HG02852 (cell line): ENCODE data around the gene TMEM39A.

Source experiments
- ATAC-seq: cut with Tn5 transposase; IDR thresholded peaks from one replicate; pipeline ENCODE4 v1.9.1; 2021; ENCODE audit warnings: mild to moderate bottlenecking, moderate library complexity; ENCODE audit not compliant: unreplicated experiment

TMEM39A gene

GRCh38 chr3:119463171-119464169 lies at the start of gene TMEM39A:
Gene TMEM39A, minus strand, starts transcription at chr3:119463615. Its CDS starts 1,541 bp downstream, at chr3:119462074.
- ATAC-seq, result peak; percentile 89

- no peak for ATAC-seq
These were observed 47.3 kb upstream of the TMEM39A start for GRCh38 chr3:119510690-119511089.

- peak; percentile 73 for ATAC-seq
These were observed 44.9 kb upstream of the TMEM39A start for GRCh38 chr3:119508172-119508845.

- ATAC-seq, result no peak
These were observed 44.0 kb upstream of the TMEM39A start for GRCh38 chr3:119507404-119507803.

GRCh38 chr3:119506631-119507030 lies 43.2 kb upstream of the TMEM39A start:
- ATAC-seq, result no peak

GRCh38 chr3:119500901-119501300 lies 37.5 kb upstream of the TMEM39A start:
- ATAC-seq, result no peak

GRCh38 chr3:119500265-119500664 lies 36.9 kb upstream of the TMEM39A start:
- ATAC-seq, result no peak

- peak; percentile 98 for ATAC-seq
These were observed 35.0 kb upstream of the TMEM39A start, which contains the start of gene TIMMDC1 for GRCh38 chr3:119498186-119499011. Gene TIMMDC1, plus strand, starts transcription at chr3:119498547. Its CDS starts 187 bp downstream, at chr3:119498734.

GRCh38 chr3:119497820-119498185 lies 34.4 kb upstream of the TMEM39A start:
- peak; percentile 24 for ATAC-seq

GRCh38 chr3:119494597-119494996 lies 31.2 kb upstream of the TMEM39A start:
- no peak for ATAC-seq

- no peak for ATAC-seq
These were observed 29.4 kb upstream of the TMEM39A start for GRCh38 chr3:119492810-119493209.

GRCh38 chr3:119492128-119492527 lies 28.7 kb upstream of the TMEM39A start:
- ATAC-seq, result no peak

- no peak for ATAC-seq
These were observed 26.7 kb upstream of the TMEM39A start for GRCh38 chr3:119490153-119490552.

- ATAC-seq, result no peak
These were observed 22.1 kb upstream of the TMEM39A start for GRCh38 chr3:119485563-119485962.

- ATAC-seq, result no peak
These were observed 19.7 kb upstream of the TMEM39A start for GRCh38 chr3:119483101-119483500.

- no peak for ATAC-seq
These were observed 17.7 kb upstream of the TMEM39A start for GRCh38 chr3:119481079-119481478.

- no peak for ATAC-seq
These were observed 7.5 kb upstream of the TMEM39A start for GRCh38 chr3:119470866-119471265.

GRCh38 chr3:119469418-119470189 lies 6.2 kb upstream of the TMEM39A start:
- ATAC-seq, result no peak

GRCh38 chr3:119468041-119468440 lies 4.6 kb upstream of the TMEM39A start:
- no peak for ATAC-seq

- ATAC-seq, result no peak
These were observed 6.2 kb downstream of the TMEM39A start for GRCh38 chr3:119457246-119457645.
